ENCODE results near the gene RBM4.
"Not testable (repeated sequence)": the region's sequence is repeated elsewhere in the genome, so short reads cannot be mapped to it uniquely, and the experiment has no call there.

The RBM4 gene

GRCh38 chr11:66604155-66604554 lies 34.3 kb upstream of the RBM4 start:
- peaks cover 49% of the 10 kb centered on the region for H3K4me1 Mint-ChIP-seq (ENCODE audit: low read depth)
- no peak overlapping the region for H3K27ac Mint-ChIP-seq
- peaks cover 71% of the 10 kb centered on the region for H3K36me3 Mint-ChIP-seq (ENCODE audit: low read depth)
- H3K4me3 Mint-ChIP-seq = no peak overlapping the region
- H3K27me3 Mint-ChIP-seq = no peaks in the 10 kb centered on the region
- no peaks in the 10 kb centered on the region for H3K9me3 Mint-ChIP-seq
- intact Hi-C loops (cut with micrococcal nuclease) = no loop called here

DNA sequence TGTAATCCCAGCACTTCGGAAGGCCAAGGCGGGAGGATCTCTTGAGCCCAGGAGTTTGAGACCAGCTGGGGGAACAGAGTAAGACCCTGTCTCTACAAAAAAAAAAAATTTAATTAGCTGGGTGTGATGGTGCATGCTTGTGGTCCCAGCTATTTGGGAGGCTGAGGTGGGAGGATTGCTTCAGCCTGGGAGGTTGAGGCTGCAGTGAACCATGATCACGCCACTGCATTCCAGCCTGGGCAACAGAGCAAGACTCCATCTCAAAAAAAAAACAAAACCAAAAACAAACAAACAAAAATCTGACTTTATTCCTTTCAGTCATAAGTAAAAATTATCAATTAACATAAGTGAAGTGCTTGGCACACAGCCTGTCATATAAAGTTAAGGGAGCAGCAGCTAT lies 31.9 kb upstream of the RBM4 start:
- H3K9me3 Mint-ChIP-seq, H3K4me3 Mint-ChIP-seq: not testable (repeated sequence)
- peaks cover 26% of the 10 kb centered on the region for H3K4me1 Mint-ChIP-seq (ENCODE audit: low read depth)

GRCh38 chr11:66607126-66607834 lies 31.2 kb upstream of the RBM4 start:
- H3K4me3 Mint-ChIP-seq = no peak overlapping the region
- H3K27ac Mint-ChIP-seq = peak overlapping the region; percentile 79
- H3K4me1 Mint-ChIP-seq (ENCODE audit: low read depth) = peaks cover 26% of the 10 kb centered on the region
- H3K27me3 Mint-ChIP-seq = no peaks in the 10 kb centered on the region
- peaks cover 55% of the 10 kb centered on the region for H3K36me3 Mint-ChIP-seq (ENCODE audit: low read depth)
- no peaks in the 10 kb centered on the region for H3K9me3 Mint-ChIP-seq
- intact Hi-C loops (cut with micrococcal nuclease) = no loop called here

More for the DNA sequence above, 31.9 kb upstream of the RBM4 start:
- intact Hi-C loops (cut with micrococcal nuclease); H3K27ac Mint-ChIP-seq; H3K27me3 Mint-ChIP-seq: not testable (repeated sequence)
- H3K36me3 Mint-ChIP-seq (ENCODE audit: low read depth) = peaks cover 61% of the 10 kb centered on the region

DNA sequence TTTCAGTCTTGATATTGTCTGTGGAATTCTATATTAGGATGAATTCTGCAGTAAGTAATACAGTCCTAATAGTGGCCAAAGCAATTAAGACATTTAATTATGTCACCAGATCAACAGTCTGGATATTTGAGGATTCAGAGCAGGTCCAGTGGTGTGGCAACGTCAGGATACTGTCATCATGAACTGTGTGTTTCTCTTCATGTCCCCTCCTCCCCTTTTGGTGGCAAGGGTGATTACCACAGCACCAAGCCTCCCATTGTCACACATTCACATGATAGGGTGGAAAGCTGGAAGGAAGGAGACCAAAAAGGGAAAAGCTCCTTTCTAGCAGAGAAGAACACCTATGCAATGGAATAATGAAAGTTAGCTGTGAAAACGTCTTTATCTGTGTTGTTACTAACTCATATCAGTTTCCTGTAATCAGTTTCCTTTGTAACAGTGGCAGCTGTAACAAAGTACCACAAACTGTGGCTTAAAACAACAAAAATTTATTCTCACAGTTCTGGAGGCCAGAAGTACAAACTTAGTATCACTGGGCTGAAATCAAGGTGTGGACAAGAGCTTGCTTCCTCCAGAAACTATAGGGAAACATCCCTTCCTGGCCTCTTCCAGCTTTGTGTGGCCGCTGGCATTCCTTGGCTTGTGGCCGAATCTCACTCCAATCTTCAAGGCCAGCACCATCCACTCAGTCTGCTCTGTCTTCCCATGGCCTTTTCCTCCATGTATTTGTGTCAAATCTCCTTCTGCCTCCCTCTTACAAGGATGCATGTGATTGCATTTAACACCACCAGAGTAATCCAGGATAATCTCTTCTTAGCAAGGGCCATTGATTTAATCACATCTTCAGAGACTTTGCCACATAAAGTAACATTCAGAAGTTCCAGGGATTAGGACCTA lies 28.5 kb upstream of the RBM4 start:
- H3K4me3 Mint-ChIP-seq = no peak overlapping the region
- H3K27ac Mint-ChIP-seq = no peak overlapping the region
- H3K27me3 Mint-ChIP-seq = no peaks in the 10 kb centered on the region
- peaks cover 28% of the 10 kb centered on the region for H3K36me3 Mint-ChIP-seq (ENCODE audit: low read depth)
- peaks cover 23% of the 10 kb centered on the region for H3K4me1 Mint-ChIP-seq (ENCODE audit: low read depth)
- H3K9me3 Mint-ChIP-seq = no peaks in the 10 kb centered on the region
- intact Hi-C loops (cut with micrococcal nuclease) = no loop called here

DNA sequence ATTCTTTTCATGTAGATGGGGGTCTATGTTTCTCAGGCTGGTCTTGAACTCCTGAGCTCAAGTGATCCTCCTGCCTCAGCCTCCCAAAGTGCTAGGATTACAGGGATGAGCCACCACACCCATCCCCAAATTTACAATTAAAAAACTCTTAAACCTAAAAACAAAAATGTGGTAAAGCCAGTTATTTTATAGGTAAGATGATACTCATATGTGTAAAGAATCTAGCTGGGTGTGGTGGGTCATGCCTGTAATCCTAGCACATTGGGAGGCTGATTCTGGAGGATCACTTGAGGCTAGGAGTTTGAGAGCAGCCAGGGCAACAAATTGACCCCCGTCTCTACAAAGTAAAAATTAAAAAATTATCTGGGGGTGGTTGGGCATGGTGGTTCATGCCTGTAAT lies 26.0 kb upstream of the RBM4 start:
- H3K27me3 Mint-ChIP-seq = no peaks in the 10 kb centered on the region
- intact Hi-C loops (cut with micrococcal nuclease) = no loop called here

DNA sequence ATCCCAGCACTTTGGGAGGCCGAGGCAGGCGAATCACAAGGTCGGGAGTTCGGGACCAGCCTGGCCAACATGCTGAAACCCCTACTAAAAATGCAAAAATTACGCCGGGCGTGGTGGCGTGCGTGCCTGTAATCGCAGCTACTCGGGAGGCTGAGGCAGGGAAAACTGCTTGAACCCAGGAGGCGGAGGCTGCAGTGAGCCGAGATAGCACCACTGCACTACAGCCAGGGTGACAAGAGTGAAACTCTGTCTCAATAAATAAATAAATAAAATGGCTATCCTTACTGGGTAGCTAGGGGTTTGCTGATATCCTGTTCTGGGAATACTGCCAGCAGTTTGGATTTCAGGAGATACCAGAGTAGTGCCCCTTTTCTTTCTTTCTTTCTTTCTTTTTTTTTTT lies 24.4 kb upstream of the RBM4 start:
- Mint-ChIP-seq H3K27ac (no peak overlapping the region), H3K4me1 (ENCODE audit: low read depth) (peaks cover 20% of the 10 kb centered on the region), H3K36me3 (ENCODE audit: low read depth) (peaks cover 33% of the 10 kb centered on the region), H3K27me3 (no peaks in the 10 kb centered on the region), H3K9me3 (no peaks in the 10 kb centered on the region), H3K4me3 (no peak overlapping the region)
- intact Hi-C loops (cut with micrococcal nuclease) = no loop called here

More for the DNA sequence above, 26.0 kb upstream of the RBM4 start:
- Mint-ChIP-seq H3K27ac (no peak overlapping the region), H3K4me1 (ENCODE audit: low read depth) (peaks cover 17% of the 10 kb centered on the region), H3K9me3 (no peaks in the 10 kb centered on the region), H3K36me3 (ENCODE audit: low read depth) (peaks cover 20% of the 10 kb centered on the region), H3K4me3 (no peak overlapping the region)

- peak within 1 kb of the TSS; percentile 100 for H3K27ac Mint-ChIP-seq
- no peaks in the 10 kb centered on the region for H3K9me3 Mint-ChIP-seq
- intact Hi-C loops (cut with micrococcal nuclease) = loop anchor here (2.0 kb wide), 1 partner anchor 22 kb away; no protein-coding TSS in a partner anchor
- peaks cover 36% of the 10 kb centered on the region for H3K4me1 Mint-ChIP-seq (ENCODE audit: low read depth)
- H3K4me3 Mint-ChIP-seq = peak within 1 kb of the TSS; percentile 99
- H3K27me3 Mint-ChIP-seq = no peaks in the 10 kb centered on the region
- H3K36me3 Mint-ChIP-seq (ENCODE audit: low read depth) = peaks cover 46% of the 10 kb centered on the region
Measured at GRCh38 chr11:66616379-66617154, 21.9 kb upstream of the RBM4 start, which contains the start of gene RBM14. TSS of gene RBM14 (plus strand) at chr11:66616630. CDS start at chr11:66616721, 91 bp downstream.

- intact Hi-C loops (cut with micrococcal nuclease) = loop anchor here (2.0 kb wide), 1 partner anchor 22 kb away; no protein-coding TSS in a partner anchor
- Mint-ChIP-seq H3K4me3 (peak overlapping the region; percentile 99), H3K4me1 (ENCODE audit: low read depth) (peaks cover 44% of the 10 kb centered on the region), H3K27me3 (no peaks in the 10 kb centered on the region), H3K9me3 (no peaks in the 10 kb centered on the region), H3K36me3 (ENCODE audit: low read depth) (peaks cover 53% of the 10 kb centered on the region), H3K27ac (peak overlapping the region; percentile 100)
Measured at GRCh38 chr11:66617155-66617834, 21.2 kb upstream of the RBM4 start.

DNA sequence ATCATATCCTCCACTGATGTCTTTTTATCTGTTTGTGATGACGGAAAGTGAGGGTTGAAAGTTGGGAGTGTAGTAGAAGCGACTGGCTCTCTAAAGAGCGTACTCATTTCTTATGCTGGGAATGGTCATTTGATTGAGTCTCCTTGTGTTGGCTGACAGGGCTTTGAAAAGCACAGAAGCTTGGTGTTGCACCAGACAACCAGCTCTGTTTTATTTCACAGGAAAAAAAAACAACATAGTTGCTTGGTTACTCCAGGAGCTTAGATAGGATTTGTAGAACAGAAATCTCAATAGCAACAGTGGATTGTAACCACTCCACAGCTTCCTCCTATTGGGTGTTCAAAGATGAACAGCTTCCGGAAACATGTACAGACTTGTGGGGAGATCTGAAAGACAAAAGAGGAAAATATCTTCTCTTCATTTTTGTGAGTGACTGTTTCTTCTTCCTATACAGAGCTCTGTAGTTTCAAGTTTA lies 19.4 kb upstream of the RBM4 start:
- intact Hi-C loops (cut with micrococcal nuclease) = loop anchor here (1.0 kb wide), 1 partner anchor 19 kb away; the partner anchor contains the start of gene RBM4
- Mint-ChIP-seq H3K27ac (peak overlapping the region; percentile 100), H3K4me3 (peak overlapping the region; percentile 99), H3K4me1 (ENCODE audit: low read depth) (peaks cover 59% of the 10 kb centered on the region), H3K27me3 (no peaks in the 10 kb centered on the region), H3K36me3 (ENCODE audit: low read depth) (peaks cover 71% of the 10 kb centered on the region), H3K9me3 (no peaks in the 10 kb centered on the region)

- no peak overlapping the region for H3K4me3 Mint-ChIP-seq
- peaks cover 86% of the 10 kb centered on the region for H3K4me1 Mint-ChIP-seq (ENCODE audit: low read depth)
- no peak overlapping the region for H3K27ac Mint-ChIP-seq
- peaks cover 91% of the 10 kb centered on the region for H3K36me3 Mint-ChIP-seq (ENCODE audit: low read depth)
- intact Hi-C loops (cut with micrococcal nuclease) = no loop called here
- no peaks in the 10 kb centered on the region for H3K9me3 Mint-ChIP-seq
- no peaks in the 10 kb centered on the region for H3K27me3 Mint-ChIP-seq
Measured at GRCh38 chr11:66624450-66624849, 14.1 kb upstream of the RBM4 start.

DNA sequence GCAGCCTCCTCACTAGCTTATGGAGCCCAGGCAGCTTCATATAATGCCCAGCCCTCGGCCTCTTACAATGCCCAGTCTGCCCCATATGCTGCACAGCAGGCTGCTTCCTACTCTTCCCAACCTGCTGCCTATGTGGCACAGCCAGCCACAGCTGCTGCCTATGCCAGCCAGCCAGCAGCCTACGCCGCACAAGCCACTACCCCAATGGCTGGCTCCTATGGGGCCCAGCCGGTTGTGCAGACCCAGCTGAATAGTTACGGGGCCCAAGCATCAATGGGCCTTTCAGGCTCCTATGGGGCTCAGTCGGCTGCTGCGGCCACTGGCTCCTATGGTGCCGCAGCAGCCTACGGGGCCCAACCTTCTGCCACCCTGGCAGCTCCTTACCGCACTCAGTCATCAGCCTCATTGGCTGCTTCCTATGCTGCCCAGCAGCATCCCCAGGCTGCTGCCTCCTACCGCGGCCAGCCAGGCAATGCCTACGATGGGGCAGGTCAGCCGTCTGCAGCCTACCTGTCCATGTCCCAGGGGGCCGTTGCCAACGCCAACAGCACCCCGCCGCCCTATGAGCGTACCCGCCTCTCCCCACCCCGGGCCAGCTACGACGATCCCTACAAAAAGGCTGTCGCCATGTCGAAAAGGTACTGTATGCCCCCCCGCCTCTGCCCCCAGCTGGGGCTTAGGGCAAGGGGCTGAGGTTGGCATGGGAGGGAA lies 13.3 kb upstream of the RBM4 start:
- peaks cover 78% of the 10 kb centered on the region for H3K4me1 Mint-ChIP-seq (ENCODE audit: low read depth)
- no peaks in the 10 kb centered on the region for H3K9me3 Mint-ChIP-seq
- no peak overlapping the region for H3K27ac Mint-ChIP-seq
- H3K36me3 Mint-ChIP-seq (ENCODE audit: low read depth) = peaks cover 94% of the 10 kb centered on the region
- H3K4me3 Mint-ChIP-seq = no peak overlapping the region
- intact Hi-C loops (cut with micrococcal nuclease) = no loop called here
- no peaks in the 10 kb centered on the region for H3K27me3 Mint-ChIP-seq

GRCh38 chr11:66625752-66626149 lies 12.8 kb upstream of the RBM4 start:
- H3K27me3 Mint-ChIP-seq = no peaks in the 10 kb centered on the region
- H3K27ac Mint-ChIP-seq = no peak overlapping the region
- peaks cover 78% of the 10 kb centered on the region for H3K4me1 Mint-ChIP-seq (ENCODE audit: low read depth)
- H3K36me3 Mint-ChIP-seq (ENCODE audit: low read depth) = peaks cover 96% of the 10 kb centered on the region
- H3K9me3 Mint-ChIP-seq = no peaks in the 10 kb centered on the region
- intact Hi-C loops (cut with micrococcal nuclease) = no loop called here
- H3K4me3 Mint-ChIP-seq = no peak overlapping the region
